Testis (tissue), 3 donors: ENCODE data around the gene GABPA. TPM values are rescaled to one million over a fixed set of nuclear protein-coding genes. Genes with fewer than 3 reads are reported as not detected.
"Not testable (repeated sequence)": the region's sequence is repeated elsewhere in the genome, so short reads cannot be mapped to it uniquely, and the experiment has no call there.

Experiments used
- DNase-seq: peaks from one replicate; pipeline ENCODE4 v3.0.0-alpha.2; 2019
- H3K27ac ChIP-seq, 2 donors: fragments of 200-600 bp; sonication (generic); one replicate each; pipeline ENCODE4 v1.5.1; 2019
- H3K27me3 ChIP-seq: fragments of 200-600 bp; sonication (generic); one replicate; pipeline ENCODE4 v1.5.1; 2019
- H3K36me3 ChIP-seq: fragments of 200-600 bp; sonication (generic); one replicate; pipeline ENCODE4 v1.5.1; 2017; ENCODE audit warnings: low read depth; ENCODE audit errors: missing control alignments
- H3K4me1 ChIP-seq: fragments of 200-600 bp; sonication (generic); one replicate; pipeline ENCODE4 v1.5.1; 2019
- H3K4me3 ChIP-seq, 2 donors: fragments of 200-600 bp; sonication (generic); one replicate each; pipeline ENCODE4 v1.5.1; 2017 to 2019
- H3K9me3 ChIP-seq: fragments of 200-600 bp; sonication (generic); one replicate; pipeline ENCODE4 v1.5.1; 2017
- POLR2A ChIP-seq: fragments of 450-650 bp; IDR thresholded peaks from one replicate; pipeline ENCODE4 v1.6.1; 2017; ENCODE audit warnings: antibody characterized with exemption, mild to moderate bottlenecking, moderate library complexity
- WGBS, 2 donors: methylation state at CpG; one replicate each; pipeline ENCODE4 v1.1.5; 2018; 5-methylcytosine and 5-hydroxymethylcytosine counted together
- intact Hi-C: fragments of 100-400 bp; cut with DNase I; formaldehyde crosslinking; loops from one replicate; pipeline ENCODE4 v1.15.1; 2023; ENCODE audit warnings: low total_unique reads
- polyA plus RNA-seq: library from polyadenylated mRNA; stranded (reverse); fragments of 350-450 nt; fragmentation: Illumina TruSeq; extraction: RNeasy Lipid Tissue Mini Kit (QIAGEN cat#74804); gene quantifications from one replicate; pipeline ENCODE4 v1.2.3, GENCODE V29; 2014; ENCODE audit warnings: low read depth, low replicate concordance; ENCODE audit not compliant: insufficient read depth
- total RNA-seq, 2 donors: library from RNA; depleted of rRNA; stranded (reverse); fragments of >200 nt; gene quantifications; one replicate each; pipeline ENCODE4 v1.2.3, GENCODE V29; 2016
- TF ChIP-seq, protein P1 (sequence below), 3 experiments: fragments of 450-650 bp in 2 of 3; fragments of 200-600 bp in 1 of 3; sonication (generic) in 1 of 3; IDR thresholded peaks; one replicate each; pipeline ENCODE4 v1.5.1; 2016 to 2019; ENCODE audit warnings: antibody characterized with exemption in 3 of 3, mild to moderate bottlenecking in 2 of 3, moderate library complexity in 1 of 3

GABPA gene
- total and polyA plus RNA-seq, 3 donors from 2014 or later, result 18.6 to 27.3 (median 27.3) TPM

DNA sequence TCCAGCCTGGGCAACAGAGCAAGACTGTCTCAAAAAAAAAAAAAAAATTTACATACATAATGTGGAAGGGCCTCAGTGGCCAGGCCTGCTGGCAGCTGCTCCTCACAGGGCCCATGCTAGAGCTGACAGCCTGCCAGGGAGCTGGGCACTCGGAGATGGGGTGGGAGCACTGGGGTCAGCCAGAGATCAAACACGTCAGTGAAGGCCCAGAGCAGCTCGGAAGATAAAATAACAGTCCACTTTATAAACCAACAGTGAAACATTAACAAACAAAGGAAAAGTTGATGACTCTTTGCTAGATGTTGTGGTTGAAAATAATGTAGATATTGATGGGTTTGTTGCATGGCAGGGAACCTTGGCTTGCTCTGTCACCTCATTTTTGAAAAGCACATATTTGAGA, 42.8 kb upstream of the GABPA start:
- Histone ChIP-seq H3K4me3 (no peak overlapping the region), H3K27me3 (no peaks in the 10 kb centered on the region), H3K4me1 (no peaks in the 10 kb centered on the region), H3K36me3 (no peaks in the 10 kb centered on the region), H3K27ac (no peak overlapping the region), H3K9me3 (no peaks in the 10 kb centered on the region)
- 62 to 86% methylated on average over 3 of the region's 3 CpGs for WGBS, 2 donors
- no peak for DNase-seq
- TF ChIP-seq POLR2A, result no peak
- TF ChIP-seq, protein P1, sequence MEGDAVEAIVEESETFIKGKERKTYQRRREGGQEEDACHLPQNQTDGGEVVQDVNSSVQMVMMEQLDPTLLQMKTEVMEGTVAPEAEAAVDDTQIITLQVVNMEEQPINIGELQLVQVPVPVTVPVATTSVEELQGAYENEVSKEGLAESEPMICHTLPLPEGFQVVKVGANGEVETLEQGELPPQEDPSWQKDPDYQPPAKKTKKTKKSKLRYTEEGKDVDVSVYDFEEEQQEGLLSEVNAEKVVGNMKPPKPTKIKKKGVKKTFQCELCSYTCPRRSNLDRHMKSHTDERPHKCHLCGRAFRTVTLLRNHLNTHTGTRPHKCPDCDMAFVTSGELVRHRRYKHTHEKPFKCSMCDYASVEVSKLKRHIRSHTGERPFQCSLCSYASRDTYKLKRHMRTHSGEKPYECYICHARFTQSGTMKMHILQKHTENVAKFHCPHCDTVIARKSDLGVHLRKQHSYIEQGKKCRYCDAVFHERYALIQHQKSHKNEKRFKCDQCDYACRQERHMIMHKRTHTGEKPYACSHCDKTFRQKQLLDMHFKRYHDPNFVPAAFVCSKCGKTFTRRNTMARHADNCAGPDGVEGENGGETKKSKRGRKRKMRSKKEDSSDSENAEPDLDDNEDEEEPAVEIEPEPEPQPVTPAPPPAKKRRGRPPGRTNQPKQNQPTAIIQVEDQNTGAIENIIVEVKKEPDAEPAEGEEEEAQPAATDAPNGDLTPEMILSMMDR (IDR thresholded peaks at IDR 0.05), result no peak
- intact Hi-C loops, result no loop called here

- H3K36me3 ChIP-seq, H3K27ac ChIP-seq, H3K27me3 ChIP-seq, H3K9me3 ChIP-seq, DNase-seq, intact Hi-C loops, H3K4me1 ChIP-seq: not testable (repeated sequence)
- peak overlapping the region in 1 of 2 donors; percentile 5 for H3K4me3 ChIP-seq
- WGBS, 2 donors, result 51 to 90% methylated on average over 7 to 36 of the region's 36 CpGs
Measured at GRCh38 chr21:25695461-25695860, 39.3 kb upstream of the GABPA start.

DNA sequence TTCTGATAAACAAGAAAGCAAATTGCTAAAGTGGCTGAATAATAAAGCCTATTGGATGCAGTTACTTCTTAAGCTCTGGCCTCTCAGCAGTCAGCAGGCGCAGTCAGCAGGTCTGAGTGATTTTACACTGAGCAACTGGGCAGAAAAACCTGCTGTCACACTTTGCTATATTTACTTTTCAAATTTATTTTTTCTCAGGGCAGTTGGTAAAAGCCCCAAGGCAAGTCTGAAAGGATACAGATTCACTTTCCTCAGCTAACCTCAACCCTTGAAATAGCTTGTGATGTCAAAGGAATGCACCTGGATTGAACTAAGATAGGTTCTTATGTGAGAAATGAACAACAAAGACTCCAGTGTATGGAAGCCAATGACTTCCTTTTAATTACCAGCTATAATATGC, 34.0 kb upstream of the GABPA start:
- 95 to 100% methylated on average over 1 of the region's 1 CpG for WGBS, 2 donors
- Histone ChIP-seq H3K9me3 (no peaks in the 10 kb centered on the region), H3K4me3 (no peak overlapping the region), H3K36me3 (no peaks in the 10 kb centered on the region), H3K27ac (no peak overlapping the region), H3K27me3 (no peaks in the 10 kb centered on the region), H3K4me1 (no peaks in the 10 kb centered on the region)
- intact Hi-C loops, result loop anchor here (10.0 kb wide), 1 partner anchor 96 kb away; the partner anchor contains the start of gene MRPL39
- no peak for DNase-seq
- TF ChIP-seq, protein P1 (IDR thresholded peaks at IDR 0.05), result no peak
- TF ChIP-seq POLR2A, result no peak

DNA sequence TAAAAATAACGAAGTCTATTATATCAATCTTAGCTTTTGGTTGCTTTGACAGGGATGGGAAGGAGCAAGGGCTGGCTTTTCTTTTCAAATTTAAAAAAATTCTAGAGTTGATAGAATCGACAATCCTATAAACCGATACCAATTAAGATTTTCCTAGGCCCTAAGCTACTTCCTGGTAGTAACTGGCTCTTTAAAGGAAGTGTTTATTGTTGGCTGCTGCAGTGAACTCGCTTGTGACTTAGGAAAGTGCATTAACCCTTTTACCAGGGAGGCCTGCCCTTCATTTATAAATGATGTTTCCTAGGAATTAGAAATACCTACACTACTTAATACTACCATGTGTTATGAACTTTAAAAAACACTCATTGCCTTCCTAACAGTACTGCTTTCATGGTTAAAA, 33.2 kb upstream of the GABPA start:
- intact Hi-C loops, result loop anchor here (10.0 kb wide), 1 partner anchor 97 kb away; the partner anchor contains the start of gene MRPL39
- Histone ChIP-seq H3K4me1 (no peaks in the 10 kb centered on the region), H3K27ac (no peak overlapping the region), H3K36me3 (no peaks in the 10 kb centered on the region), H3K9me3 (no peaks in the 10 kb centered on the region), H3K4me3 (no peak overlapping the region), H3K27me3 (no peaks in the 10 kb centered on the region)
- TF ChIP-seq POLR2A, result no peak
- TF ChIP-seq, protein P1 (IDR thresholded peaks at IDR 0.05), result no peak
- no peak for DNase-seq
- 71 to 72% methylated on average over 4 of the region's 4 CpGs for WGBS, 2 donors

DNA sequence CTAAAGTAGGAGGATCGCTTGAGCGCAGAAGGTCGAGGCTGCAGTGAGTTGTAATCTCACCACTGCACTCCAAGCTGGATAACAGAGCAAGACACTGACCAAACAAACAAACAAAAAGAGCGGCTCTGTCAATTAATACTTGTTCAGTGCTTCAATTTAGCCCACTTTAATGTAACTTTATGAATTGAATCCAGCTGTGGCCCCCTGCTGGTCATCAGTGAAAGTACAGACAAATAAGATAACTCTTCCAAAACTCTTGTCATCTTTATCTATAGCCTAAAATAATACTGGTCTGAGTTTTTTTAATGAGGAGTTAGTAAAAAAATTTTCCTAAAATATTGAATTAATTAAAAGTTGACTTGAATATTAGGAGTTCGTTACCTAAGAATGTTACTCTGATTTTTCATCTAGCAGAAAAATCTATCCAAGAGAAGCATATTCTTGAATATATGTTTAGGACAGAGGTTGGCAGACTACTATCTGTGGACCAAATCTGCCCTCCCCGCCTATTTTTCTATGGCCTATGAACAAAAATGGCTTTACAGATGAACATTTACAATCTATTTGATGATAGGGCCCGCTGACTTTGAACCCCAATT, 26.2 kb upstream of the GABPA start:
- peak; percentile 64 for DNase-seq
- no peaks in the 10 kb centered on the region for H3K4me1 ChIP-seq
- H3K4me3 ChIP-seq, result no peak overlapping the region
- intact Hi-C loops, result loop anchor here (10.0 kb wide), 1 partner anchor 104 kb away; the partner anchor contains the start of gene MRPL39
- H3K27ac ChIP-seq, result no peak overlapping the region
- WGBS, 2 donors, result 63 to 67% methylated on average over 7 of the region's 7 CpGs
- no peaks in the 10 kb centered on the region for H3K36me3 ChIP-seq
- H3K27me3 ChIP-seq, result no peaks in the 10 kb centered on the region
- H3K9me3 ChIP-seq, result no peaks in the 10 kb centered on the region
- TF ChIP-seq, protein P1 (IDR thresholded peaks at IDR 0.05), result peak; percentile 69 to 92 (median 85)
- no peak for TF ChIP-seq POLR2A
